SK-N-SH treated with all-trans-retinoic acid at 6 μM for 48 hours (cell line): ENCODE results near the gene ZDHHC4.

ENCODE experiments used
- BACH2 ChIP-seq: fragments of 250-450 bp; sonication (Bioruptor Pico); IDR thresholded peaks from 2 replicates; pipeline ENCODE4 v1.9.0; 2021; ENCODE audit warnings: mild to moderate bottlenecking, borderline replicate concordance
- CSDC2 ChIP-seq: fragments of 250-450 bp; sonication (Bioruptor Pico); IDR thresholded peaks from 2 replicates; pipeline ENCODE4 v1.5.0; 2020; ENCODE audit warnings: mild to moderate bottlenecking, moderate library complexity
- GLIS3 ChIP-seq: fragments of 250-450 bp; sonication (Bioruptor Pico); IDR thresholded peaks from 2 replicates; pipeline ENCODE4 v1.5.0; 2020; ENCODE audit warnings: mild to moderate bottlenecking, moderate library complexity

DNA sequence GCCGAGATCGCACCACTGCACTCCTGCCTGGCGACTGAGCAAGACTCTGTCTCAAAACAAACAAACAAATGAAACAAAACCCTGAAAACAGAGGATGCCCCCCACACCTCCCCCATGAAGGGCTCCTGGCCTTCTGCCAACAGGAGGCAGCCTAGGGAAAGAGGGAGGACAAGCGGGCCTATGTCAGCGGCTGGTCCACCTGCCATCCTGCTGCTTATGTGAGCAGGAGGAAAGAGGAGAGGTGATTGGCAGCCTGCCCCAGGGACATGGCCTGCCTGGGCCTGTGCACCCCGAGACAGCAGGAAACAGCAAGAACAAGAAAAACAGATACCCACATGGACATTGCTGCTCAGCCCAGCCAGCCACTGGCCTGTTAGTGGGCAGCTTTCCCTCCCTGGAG, 50.8 kb downstream of the ZDHHC4 start:
- TF ChIP-seq CSDC2 (CRISPR knock-in tag) (no peak), GLIS3 (CRISPR knock-in tag) (no peak), BACH2 (CRISPR knock-in tag) (no peak)
